Hepatocyte (in vitro differentiated cells): ENCODE data around the gene ICAM2.

Experiments used
- EZH2 ChIP-seq: fragments of 200-600 bp; sonication (generic); IDR thresholded peaks from 2 replicates; pipeline ENCODE4 v1.6.1; 2016; ENCODE audit warnings: antibody characterized with exemption, mild to moderate bottlenecking, borderline replicate concordance
- EZH2phosphoT487 ChIP-seq: fragments of 200-600 bp; sonication (generic); IDR thresholded peaks from one replicate; pipeline ENCODE4 v1.6.1; 2018; ENCODE audit warnings: antibody characterized with exemption, mild to moderate bottlenecking, low read depth, moderate library complexity; ENCODE audit not compliant: unreplicated experiment, severe bottlenecking
- TF ChIP-seq, protein P1 (sequence below): fragments of 200-600 bp; sonication (generic); IDR thresholded peaks from 2 replicates; pipeline ENCODE4 v1.5.1; 2016; ENCODE audit warnings: antibody characterized with exemption, mild to moderate bottlenecking; ENCODE audit not compliant: poor library complexity

DNA sequence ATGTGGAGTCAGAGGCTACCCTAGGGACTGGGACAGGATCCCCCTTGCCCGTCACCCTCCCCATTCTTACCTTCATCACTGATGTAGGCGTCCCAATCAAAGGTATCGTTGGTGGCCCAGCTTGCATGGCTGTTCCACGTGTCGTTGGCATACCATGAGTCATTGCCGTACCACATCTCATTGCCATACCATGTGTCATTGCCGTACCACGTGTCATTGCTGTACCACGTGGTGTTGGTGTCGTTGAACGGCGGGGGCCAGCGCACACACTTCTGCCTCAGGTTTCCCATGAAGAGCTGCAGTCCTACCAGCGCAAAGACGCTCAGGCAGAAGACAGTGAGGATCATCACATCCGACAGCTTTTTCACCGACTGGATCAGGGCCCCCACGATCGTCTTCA, 52.5 kb downstream of the ICAM2 start:
- TF ChIP-seq, protein P1, sequence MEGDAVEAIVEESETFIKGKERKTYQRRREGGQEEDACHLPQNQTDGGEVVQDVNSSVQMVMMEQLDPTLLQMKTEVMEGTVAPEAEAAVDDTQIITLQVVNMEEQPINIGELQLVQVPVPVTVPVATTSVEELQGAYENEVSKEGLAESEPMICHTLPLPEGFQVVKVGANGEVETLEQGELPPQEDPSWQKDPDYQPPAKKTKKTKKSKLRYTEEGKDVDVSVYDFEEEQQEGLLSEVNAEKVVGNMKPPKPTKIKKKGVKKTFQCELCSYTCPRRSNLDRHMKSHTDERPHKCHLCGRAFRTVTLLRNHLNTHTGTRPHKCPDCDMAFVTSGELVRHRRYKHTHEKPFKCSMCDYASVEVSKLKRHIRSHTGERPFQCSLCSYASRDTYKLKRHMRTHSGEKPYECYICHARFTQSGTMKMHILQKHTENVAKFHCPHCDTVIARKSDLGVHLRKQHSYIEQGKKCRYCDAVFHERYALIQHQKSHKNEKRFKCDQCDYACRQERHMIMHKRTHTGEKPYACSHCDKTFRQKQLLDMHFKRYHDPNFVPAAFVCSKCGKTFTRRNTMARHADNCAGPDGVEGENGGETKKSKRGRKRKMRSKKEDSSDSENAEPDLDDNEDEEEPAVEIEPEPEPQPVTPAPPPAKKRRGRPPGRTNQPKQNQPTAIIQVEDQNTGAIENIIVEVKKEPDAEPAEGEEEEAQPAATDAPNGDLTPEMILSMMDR: no peak
- no peak for TF ChIP-seq EZH2
- no peak for TF ChIP-seq EZH2phosphoT487
